Ectodermal cell (in vitro differentiated cells): Measurements from ENCODE around the gene MTA1.

ENCODE experiments used
- H3K27ac ChIP-seq: 2 replicates; pipeline ENCODE4 v1.7.0; 2013; ENCODE audit warnings: mild to moderate bottlenecking, low read depth, low read length; ENCODE audit not compliant: insufficient read depth, poor library complexity, severe bottlenecking
- H3K27me3 ChIP-seq: 2 replicates; pipeline ENCODE4 v1.7.0; 2013; ENCODE audit warnings: mild to moderate bottlenecking, low read length; ENCODE audit not compliant: insufficient read depth, control insufficient read depth, poor library complexity, severe bottlenecking
- H3K36me3 ChIP-seq: one replicate; pipeline ENCODE4 v1.7.0; 2013; ENCODE audit warnings: low read length; ENCODE audit not compliant: control insufficient read depth, insufficient read depth
- H3K4me1 ChIP-seq: one replicate; pipeline ENCODE4 v1.7.0; 2013; ENCODE audit warnings: low read length; ENCODE audit not compliant: control insufficient read depth, insufficient read depth
- H3K4me3 ChIP-seq: 2 replicates; pipeline ENCODE4 v1.7.0; 2013; ENCODE audit warnings: low read depth, low read length, control low read depth; ENCODE audit not compliant: insufficient read depth
- H3K9me3 ChIP-seq: 2 replicates; pipeline ENCODE4 v1.7.0; 2013; ENCODE audit warnings: mild to moderate bottlenecking, low read length, moderate library complexity; ENCODE audit not compliant: control insufficient read depth
- WGBS, 2 experiments: methylation state at CpG; one replicate each; pipeline ENCODE4 v1.1.7; 2013; ENCODE audit warnings: missing lambda C conversion rate in 2 of 2; 5-methylcytosine and 5-hydroxymethylcytosine counted together

MTA1 gene

GRCh38 chr14:105477660-105478397 is 58.2 kb downstream of the MTA1 start:
- Histone ChIP-seq H3K4me1 (peaks cover 40% of the 10 kb centered on the region), H3K36me3 (no peaks in the 10 kb centered on the region), H3K9me3 (no peaks in the 10 kb centered on the region), H3K27ac (no peak overlapping the region), H3K4me3 (no peak overlapping the region), H3K27me3 (peaks cover 82% of the 10 kb centered on the region)
- WGBS, 2 experiments, result 21 to 24% methylated on average over 55 to 56 of the region's 56 CpGs

DNA sequence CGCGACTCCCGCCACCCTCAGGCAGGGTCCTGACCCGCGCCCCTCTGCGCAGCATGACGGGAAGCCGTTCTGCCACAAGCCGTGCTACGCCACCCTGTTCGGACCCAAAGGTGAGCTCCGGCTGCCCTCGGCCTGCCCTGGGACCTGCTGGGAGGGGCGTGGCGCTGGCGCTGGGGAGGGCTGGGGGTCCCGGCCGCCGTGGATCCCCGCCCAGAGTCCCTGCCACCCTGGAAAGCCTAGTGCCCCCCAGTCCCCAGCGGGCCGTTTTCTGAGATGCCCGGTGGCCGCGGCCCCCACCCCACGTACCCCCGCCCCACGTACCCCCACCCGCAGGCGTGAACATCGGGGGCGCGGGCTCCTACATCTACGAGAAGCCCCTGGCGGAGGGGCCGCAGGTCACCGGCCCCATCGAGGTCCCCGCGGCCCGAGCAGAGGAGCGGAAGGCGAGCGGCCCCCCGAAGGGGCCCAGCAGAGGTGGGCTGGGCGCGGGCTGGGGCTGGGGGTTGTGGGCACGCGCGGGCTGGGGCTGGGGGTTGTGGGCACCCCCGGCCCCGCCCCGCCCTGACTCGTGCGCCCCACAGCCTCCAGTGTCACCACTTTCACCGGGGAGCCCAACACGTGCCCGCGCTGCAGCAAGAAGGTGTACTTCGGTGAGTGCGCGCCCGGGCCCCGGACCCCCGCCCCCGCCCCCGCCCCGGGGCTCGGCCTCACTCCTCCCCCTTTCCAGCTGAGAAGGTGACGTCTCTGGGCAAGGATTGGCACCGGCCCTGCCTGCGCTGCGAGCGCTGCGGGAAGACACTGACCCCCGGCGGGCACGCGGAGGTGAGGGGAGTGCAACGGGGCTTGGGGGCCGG is 59.0 kb downstream of the MTA1 start:
- Histone ChIP-seq H3K4me1 (peaks cover 38% of the 10 kb centered on the region), H3K9me3 (no peaks in the 10 kb centered on the region), H3K36me3 (no peaks in the 10 kb centered on the region), H3K27ac (no peak overlapping the region), H3K4me3 (no peak overlapping the region), H3K27me3 (peaks cover 85% of the 10 kb centered on the region)
- WGBS, 2 experiments, result 12% methylated on average over 80 to 81 of the region's 81 CpGs

GRCh38 chr14:105479431-105480158 is 60.0 kb downstream of the MTA1 start:
- Histone ChIP-seq H3K4me1 (peaks cover 45% of the 10 kb centered on the region), H3K27me3 (peaks cover 85% of the 10 kb centered on the region), H3K4me3 (no peak overlapping the region), H3K36me3 (no peaks in the 10 kb centered on the region), H3K27ac (no peak overlapping the region), H3K9me3 (no peaks in the 10 kb centered on the region)
- WGBS, 2 experiments, result 48 to 53% methylated on average over 34 of the region's 34 CpGs

DNA sequence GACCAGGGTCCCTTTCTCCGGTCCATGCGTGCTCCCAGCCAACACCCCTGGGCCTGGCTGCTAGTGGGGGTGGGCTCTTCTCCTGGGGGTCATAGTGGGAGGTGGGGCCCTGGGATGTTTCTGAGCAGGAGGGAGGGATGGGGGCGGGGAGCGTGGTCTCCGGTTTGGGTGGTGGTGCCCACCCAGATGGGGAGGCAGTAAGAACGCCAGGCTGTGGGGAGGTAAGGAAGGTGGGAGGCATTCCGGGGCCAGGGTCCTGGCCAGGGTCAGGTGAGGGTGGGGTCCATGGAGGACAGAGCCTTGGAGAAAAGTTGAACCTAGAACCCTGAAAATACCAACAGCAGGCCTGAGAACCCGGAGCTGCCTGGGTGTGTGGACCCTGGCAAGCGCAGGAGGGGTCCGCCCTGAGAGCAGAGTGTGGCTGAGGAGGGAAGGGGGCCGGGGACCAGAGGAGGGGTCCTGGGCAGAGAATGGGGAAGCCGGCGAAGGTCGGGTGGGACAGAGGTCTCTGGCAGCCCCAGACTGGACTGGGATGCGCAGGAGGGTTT is 60.6 kb downstream of the MTA1 start:
- WGBS, 2 experiments, result 70 to 72% methylated on average over 15 of the region's 15 CpGs
- Histone ChIP-seq H3K36me3 (no peaks in the 10 kb centered on the region), H3K4me1 (peaks cover 47% of the 10 kb centered on the region), H3K4me3 (no peak overlapping the region), H3K27me3 (peaks cover 85% of the 10 kb centered on the region), H3K27ac (no peak overlapping the region), H3K9me3 (no peaks in the 10 kb centered on the region)

DNA sequence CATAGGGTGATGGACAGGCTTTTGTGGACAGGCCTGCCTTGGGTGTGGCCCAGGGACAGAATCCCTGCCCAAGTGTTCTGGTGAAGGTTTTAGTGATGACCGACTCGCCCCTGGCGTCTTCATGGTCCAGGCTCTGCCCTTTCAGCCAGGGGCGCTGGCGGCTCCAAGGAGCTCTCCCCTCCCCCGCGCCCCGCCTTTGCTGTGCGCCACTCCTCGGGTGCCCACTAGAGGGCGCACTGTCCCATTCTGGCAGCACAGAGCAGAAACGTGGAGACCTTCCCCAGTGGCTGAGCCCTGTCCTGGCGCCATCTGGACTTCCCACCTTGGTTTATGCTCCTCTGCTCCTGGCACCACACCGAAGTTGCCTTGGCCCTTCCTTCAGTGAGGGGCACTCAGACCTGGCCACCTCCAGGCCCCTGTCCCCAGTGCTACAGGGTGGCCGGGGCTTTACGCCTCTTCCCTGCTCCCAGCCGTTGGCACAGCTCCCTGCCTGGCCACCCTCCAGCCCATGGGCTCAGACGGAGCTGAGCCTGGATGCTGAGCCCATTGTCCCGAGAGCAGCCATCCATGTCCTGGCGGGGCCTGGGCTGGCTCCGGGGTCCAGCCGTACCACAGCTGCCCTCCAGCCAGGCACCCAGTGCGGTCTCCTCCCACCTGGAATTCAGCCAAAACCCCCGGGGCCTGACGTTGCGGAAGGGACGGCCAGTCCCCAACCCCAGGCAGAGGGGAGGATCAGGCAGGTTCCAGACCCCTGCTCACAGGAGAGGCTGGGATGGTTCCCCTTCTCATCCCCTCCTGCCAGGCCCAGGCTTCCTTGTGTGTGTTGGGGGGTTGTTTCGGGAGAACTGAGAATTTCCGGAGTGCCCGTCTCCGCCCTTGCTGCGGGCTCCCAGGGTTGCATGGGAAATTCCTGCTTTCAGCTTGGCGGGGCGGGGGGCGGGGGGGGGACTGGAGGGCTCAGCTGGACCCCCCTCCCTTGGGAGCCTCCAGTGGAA is 61.5 kb downstream of the MTA1 start:
- H3K27me3 ChIP-seq, result peaks cover 85% of the 10 kb centered on the region
- no peaks in the 10 kb centered on the region for H3K36me3 ChIP-seq
- H3K9me3 ChIP-seq, result no peaks in the 10 kb centered on the region
- H3K27ac ChIP-seq, result peak overlapping the region; percentile 71
- H3K4me1 ChIP-seq, result peaks cover 47% of the 10 kb centered on the region
- WGBS, 2 experiments, result 12 to 13% methylated on average over 35 of the region's 35 CpGs
- peak overlapping the region; percentile 29 for H3K4me3 ChIP-seq

DNA sequence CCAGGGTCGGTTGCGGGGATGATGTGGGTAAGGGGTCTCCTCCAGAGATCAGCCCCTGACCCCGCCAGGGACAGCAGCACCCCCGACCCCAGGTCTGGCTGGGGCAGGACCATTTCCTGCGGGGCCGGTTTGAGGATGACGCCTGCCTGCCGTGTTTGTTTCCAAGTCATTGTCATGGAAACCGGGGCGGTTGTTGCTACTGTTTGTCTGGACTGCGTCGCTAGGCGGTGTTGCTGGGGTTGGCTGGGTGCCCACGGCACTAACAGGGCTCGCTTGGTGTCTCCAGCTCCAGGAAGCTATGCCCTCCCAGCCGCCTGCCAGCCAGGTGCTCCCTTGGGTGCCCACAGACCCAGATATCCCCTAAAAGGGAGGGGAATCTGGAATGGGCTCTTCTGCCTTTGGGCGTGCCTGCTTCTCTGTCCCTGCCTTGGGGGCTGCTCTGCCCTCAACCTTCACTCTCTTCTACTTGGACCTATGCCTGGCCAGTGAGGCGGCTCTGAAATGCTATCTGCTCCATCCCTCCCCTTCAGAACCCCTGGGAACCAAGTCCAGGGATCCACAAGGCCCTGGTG is 62.3 kb downstream of the MTA1 start:
- no peaks in the 10 kb centered on the region for H3K36me3 ChIP-seq
- no peak overlapping the region for H3K4me3 ChIP-seq
- 7 to 8% methylated on average over 18 of the region's 18 CpGs for WGBS, 2 experiments
- H3K4me1 ChIP-seq, result peaks cover 55% of the 10 kb centered on the region
- peaks cover 85% of the 10 kb centered on the region for H3K27me3 ChIP-seq
- no peak overlapping the region for H3K27ac ChIP-seq
- no peaks in the 10 kb centered on the region for H3K9me3 ChIP-seq

DNA sequence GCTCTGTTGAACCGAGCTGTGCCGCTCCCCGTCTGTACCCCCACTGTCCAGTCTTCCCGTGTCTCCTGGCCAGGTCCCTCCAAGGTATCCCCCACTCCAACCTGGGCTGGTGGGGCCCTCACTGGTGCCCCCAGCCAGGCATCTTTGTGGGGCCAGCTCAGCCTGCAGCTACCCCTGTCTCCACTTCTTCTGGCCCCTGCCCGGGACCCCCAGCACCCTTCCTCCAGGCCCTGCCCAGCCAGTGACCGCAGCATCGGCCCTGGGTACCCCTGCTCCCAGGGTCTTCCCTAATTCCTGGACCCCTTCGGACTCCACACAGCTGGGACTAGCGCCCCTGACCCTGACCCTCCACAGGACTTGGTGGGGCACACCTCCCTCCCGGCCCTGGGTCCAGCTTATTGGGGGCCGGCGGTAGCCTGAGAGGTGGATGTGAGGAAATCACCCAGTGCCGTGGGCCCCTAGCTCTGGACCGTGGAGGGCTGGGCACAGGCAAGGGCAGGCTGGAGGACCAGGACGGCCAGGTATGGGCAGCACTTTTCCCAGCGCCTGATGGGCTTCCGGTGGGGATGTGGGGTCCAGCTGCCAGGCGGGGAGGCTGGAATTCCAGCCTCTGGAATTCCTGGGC is 63.0 kb downstream of the MTA1 start:
- no peaks in the 10 kb centered on the region for H3K36me3 ChIP-seq
- H3K27ac ChIP-seq, result no peak overlapping the region
- peaks cover 85% of the 10 kb centered on the region for H3K27me3 ChIP-seq
- H3K4me1 ChIP-seq, result peaks cover 61% of the 10 kb centered on the region
- no peak overlapping the region for H3K4me3 ChIP-seq
- 89 to 93% methylated on average over 18 of the region's 18 CpGs for WGBS, 2 experiments
- no peaks in the 10 kb centered on the region for H3K9me3 ChIP-seq

GRCh38 chr14:105483300-105484068 is 63.9 kb downstream of the MTA1 start:
- no peak overlapping the region for H3K27ac ChIP-seq
- H3K4me1 ChIP-seq, result peaks cover 68% of the 10 kb centered on the region
- WGBS, 2 experiments, result 84% methylated on average over 18 of the region's 18 CpGs
- peaks cover 81% of the 10 kb centered on the region for H3K27me3 ChIP-seq
- H3K4me3 ChIP-seq, result no peak overlapping the region
- no peaks in the 10 kb centered on the region for H3K9me3 ChIP-seq
- H3K36me3 ChIP-seq, result no peaks in the 10 kb centered on the region
